Transverse colon (tissue), 3 donors: ENCODE results near the gene PPARGC1A.

Experiments used
- EP300 ChIP-seq: sonication (generic); formaldehyde crosslinking; IDR thresholded peaks from one replicate; pipeline ENCODE4 v1.6.1; 2017; ENCODE audit warnings: antibody characterized with exemption, low read depth
- POLR2A ChIP-seq: fragments of 450-650 bp; IDR thresholded peaks from one replicate; pipeline ENCODE4 v1.6.1; 2016; ENCODE audit warnings: antibody characterized with exemption, mild to moderate bottlenecking, moderate library complexity
- TF ChIP-seq, protein P1 (sequence below), 5 experiments: fragments of 200-600 bp in 3 of 5; fragments of 450-650 bp in 2 of 5; sonication (generic) in 3 of 5; IDR thresholded peaks; 1 replicate in 2 of 5; 2 replicates in 3 of 5; pipeline ENCODE4 v1.5.1; 2016 to 2017; ENCODE audit warnings: antibody characterized with exemption in 5 of 5, inconsistent platforms in 3 of 5, mild to moderate bottlenecking in 2 of 5, moderate library complexity in 1 of 5

DNA sequence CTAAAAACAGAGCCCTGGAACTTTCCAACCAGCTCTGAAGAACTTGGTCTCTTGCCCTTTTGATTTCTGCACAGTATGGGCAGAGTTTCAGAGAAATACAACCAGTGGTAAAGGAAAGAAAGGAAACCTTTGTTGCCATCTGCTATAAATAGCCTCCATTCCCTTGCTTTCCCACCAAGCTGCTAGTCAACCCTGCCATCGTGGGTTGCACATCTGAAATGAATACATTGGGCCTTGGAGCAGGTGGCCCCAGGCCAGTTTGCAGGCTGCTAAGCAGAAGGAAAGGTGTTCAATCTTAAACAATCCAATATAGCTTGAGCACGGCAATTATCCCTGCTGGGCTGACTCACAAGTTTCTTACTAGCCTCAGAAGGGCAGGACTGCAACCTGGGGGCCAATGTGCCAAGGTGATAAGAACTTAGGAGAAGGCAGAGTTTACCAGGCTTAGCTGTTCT is 142.5 kb downstream of the PPARGC1A start:
- TF ChIP-seq, protein P1, sequence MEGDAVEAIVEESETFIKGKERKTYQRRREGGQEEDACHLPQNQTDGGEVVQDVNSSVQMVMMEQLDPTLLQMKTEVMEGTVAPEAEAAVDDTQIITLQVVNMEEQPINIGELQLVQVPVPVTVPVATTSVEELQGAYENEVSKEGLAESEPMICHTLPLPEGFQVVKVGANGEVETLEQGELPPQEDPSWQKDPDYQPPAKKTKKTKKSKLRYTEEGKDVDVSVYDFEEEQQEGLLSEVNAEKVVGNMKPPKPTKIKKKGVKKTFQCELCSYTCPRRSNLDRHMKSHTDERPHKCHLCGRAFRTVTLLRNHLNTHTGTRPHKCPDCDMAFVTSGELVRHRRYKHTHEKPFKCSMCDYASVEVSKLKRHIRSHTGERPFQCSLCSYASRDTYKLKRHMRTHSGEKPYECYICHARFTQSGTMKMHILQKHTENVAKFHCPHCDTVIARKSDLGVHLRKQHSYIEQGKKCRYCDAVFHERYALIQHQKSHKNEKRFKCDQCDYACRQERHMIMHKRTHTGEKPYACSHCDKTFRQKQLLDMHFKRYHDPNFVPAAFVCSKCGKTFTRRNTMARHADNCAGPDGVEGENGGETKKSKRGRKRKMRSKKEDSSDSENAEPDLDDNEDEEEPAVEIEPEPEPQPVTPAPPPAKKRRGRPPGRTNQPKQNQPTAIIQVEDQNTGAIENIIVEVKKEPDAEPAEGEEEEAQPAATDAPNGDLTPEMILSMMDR (IDR thresholded peaks at IDR 0.05), result no peak
- TF ChIP-seq POLR2A (no peak), EP300 (no peak)
